OCI-LY7 (cell line): ENCODE measurements around the gene TXNL4A. TPM values are rescaled to one million over a fixed set of nuclear protein-coding genes. Genes with fewer than 3 reads are reported as not detected.
A peak's percentile ranks its signal among the peaks of the same experiment; 100 is the strongest.

ENCODE experiments used
- BruUV-seq: library from RNA; stranded (reverse); fragments of 400-500 nt; replicated peaks from 2 replicates; lab custom pipeline; 2021; lab: Mats Ljungman, UMichigan
- CTCF ChIA-PET: fragments of 300-600 bp; sonication (Branson Sonifier 250); formaldehyde crosslinking; loops from one replicate; lab custom pipeline; 2022; ENCODE audit warnings: antibody characterized with exemption; ENCODE audit not compliant: unreplicated experiment; lab: Charles Lee
- POLR2A ChIA-PET: fragments of 300-600 bp; sonication (Branson Sonifier 250); formaldehyde crosslinking; loops from one replicate; lab custom pipeline; 2022; ENCODE audit warnings: antibody characterized with exemption; lab: Charles Lee
- DNase-seq: peaks from one replicate; pipeline ENCODE4 v3.0.0-alpha.2; 2015; ENCODE audit warnings: low spot score
- H2AFZ ChIP-seq: fragments of 200-600 bp; sonication (generic), shearing (Covaris generic); 2 replicates; pipeline ENCODE4 v1.6.1; 2014; ENCODE audit warnings: mild to moderate bottlenecking, antibody characterized with exemption, low read length, moderate library complexity
- H3K27ac ChIP-seq: fragments of 200-600 bp; sonication (generic); 2 replicates; pipeline ENCODE4 v1.5.1; 2014; ENCODE audit warnings: mixed run types, low read depth, mild to moderate bottlenecking, moderate library complexity, low read length, inconsistent platforms; ENCODE audit not compliant: poor library complexity, severe bottlenecking
- H3K36me3 ChIP-seq: fragments of 200-600 bp; sonication (generic); 2 replicates; pipeline ENCODE4 v1.6.1; 2014; ENCODE audit warnings: mild to moderate bottlenecking, antibody characterized with exemption, low read length, moderate library complexity, mixed read lengths; ENCODE audit not compliant: insufficient read depth
- H3K4me1 ChIP-seq: fragments of 200-600 bp; sonication (generic); 2 replicates; pipeline ENCODE4 v1.5.1; 2014; ENCODE audit warnings: mild to moderate bottlenecking, low read length; ENCODE audit not compliant: insufficient read depth, poor library complexity, severe bottlenecking
- H3K4me2 ChIP-seq: fragments of 200-600 bp; sonication (generic); 2 replicates; pipeline ENCODE4 v1.6.1; 2014; ENCODE audit warnings: mild to moderate bottlenecking, low read length
- H3K4me3 ChIP-seq: fragments of 200-600 bp; sonication (generic); 2 replicates; pipeline ENCODE4 v1.5.1; 2014; ENCODE audit warnings: mild to moderate bottlenecking, low read depth, low read length; ENCODE audit not compliant: poor library complexity, severe bottlenecking
- H3K79me2 ChIP-seq: fragments of 200-600 bp; sonication (generic); 2 replicates; pipeline ENCODE4 v1.6.1; 2016; ENCODE audit warnings: low read depth, mild to moderate bottlenecking, low read length, moderate library complexity, mixed read lengths; ENCODE audit not compliant: insufficient read depth
- H3K9me2 ChIP-seq: fragments of 200-600 bp; sonication (generic); 2 replicates; pipeline ENCODE4 v1.6.1; 2016; ENCODE audit warnings: mild to moderate bottlenecking, low read length, mixed read lengths; ENCODE audit not compliant: insufficient read depth
- H3K9me3 ChIP-seq: fragments of 200-600 bp; sonication (generic); 2 replicates; pipeline ENCODE4 v1.6.1; 2014; ENCODE audit warnings: mild to moderate bottlenecking, mixed run types, low read length, mixed read lengths
- H4K20me1 ChIP-seq: fragments of 200-600 bp; sonication (generic); 2 replicates; pipeline ENCODE4 v1.6.1; 2014; ENCODE audit warnings: mild to moderate bottlenecking, antibody characterized with exemption, low read length, moderate library complexity, mixed read lengths; ENCODE audit not compliant: insufficient read depth
- CTCF ChIP-seq: fragments of 200-600 bp; sonication (generic); conservative IDR thresholded peaks from 2 replicates; pipeline ENCODE4 v1.5.1; 2014; ENCODE audit warnings: mild to moderate bottlenecking, antibody characterized with exemption, low read length, moderate library complexity, mixed read lengths
- EZH2phosphoT487 ChIP-seq: fragments of 200-600 bp; sonication (generic); IDR thresholded peaks from 2 replicates; pipeline ENCODE4 v1.6.1; 2018; ENCODE audit warnings: low read depth, borderline replicate concordance, mild to moderate bottlenecking, mixed run types, antibody characterized with exemption, low read length, moderate library complexity, mixed read lengths
- intact Hi-C: fragments of 100-400 bp; cut with micrococcal nuclease; formaldehyde crosslinking; loops from one replicate; pipeline ENCODE4 v1.10.0; 2022; ENCODE audit not compliant: unreplicated experiment
- total RNA-seq, 2 experiments: library from RNA; depleted of rRNA in 1 of 2; stranded (reverse); fragments of >200 nt in 1 of 2; shearing (Covaris generic) in 1 of 2; gene quantifications; 2 replicates each; pipeline ENCODE4 v1.2.3, GENCODE V29; 2014 to 2022

TXNL4A gene
- total RNA-seq, 2 experiments from 2014 or later, result 44.7 to 91.4 TPM

- CTCF ChIA-PET, result no interaction called here
- Histone ChIP-seq H3K79me2 (peaks cover 17% of the 10 kb centered on the region), H3K27ac (no peak overlapping the region), H3K4me2 (no peak overlapping the region), H2AFZ (no peak overlapping the region), H3K9me3 (no peaks in the 10 kb centered on the region), H3K9me2 (no peaks in the 10 kb centered on the region), H3K36me3 (peaks cover 7% of the 10 kb centered on the region; the same call in 1 of the 2 replicates), H3K4me1 (peaks cover 7% of the 10 kb centered on the region), H4K20me1 (peaks cover 13% of the 10 kb centered on the region), H3K4me3 (no peak overlapping the region)
- no TSS peak for BruUV-seq
- DNase-seq, result no peak
- POLR2A ChIA-PET, result interaction anchor here (0.7 kb wide), 1 partner anchor 224 kb away, joined by 3 read pairs; no protein-coding TSS in a partner anchor
- intact Hi-C loops, result no loop called here
- TF ChIP-seq CTCF (no peak), EZH2phosphoT487 (no peak)
These were observed 3.1 kb upstream of the TXNL4A start for GRCh38 chr18:79991494-79991893.

- H3K9me3 ChIP-seq, result no peaks in the 10 kb centered on the region
- peaks cover 12% of the 10 kb centered on the region for H3K4me1 ChIP-seq
- no peaks in the 10 kb centered on the region for H3K9me2 ChIP-seq
- CTCF ChIA-PET, result no interaction called here
- H3K36me3 ChIP-seq, result peaks cover 30% of the 10 kb centered on the region
- H3K4me3 ChIP-seq, result peak overlapping the region; percentile 98
- no peak for TF ChIP-seq CTCF
- TF ChIP-seq EZH2phosphoT487, result no peak
- intact Hi-C loops, result loop anchor here (2.0 kb wide), 1 partner anchor 310 kb away; the partner anchor contains the start of gene CTDP1
- H3K79me2 ChIP-seq, result peaks cover 41% of the 10 kb centered on the region
- DNase-seq, result no peak
- POLR2A ChIA-PET, result no interaction called here
- no peak overlapping the region for H2AFZ ChIP-seq
- peak overlapping the region; percentile 78 for H3K27ac ChIP-seq
- BruUV-seq, result no TSS peak
- peaks cover 23% of the 10 kb centered on the region for H4K20me1 ChIP-seq
- H3K4me2 ChIP-seq, result peak overlapping the region; percentile 87
These were observed 783 bp upstream of the TXNL4A start for GRCh38 chr18:79989195-79989497.

GRCh38 chr18:79988071-79988450, 302 bp downstream of the TXNL4A start:
- TF ChIP-seq CTCF, result peak; percentile 59
- no peak for TF ChIP-seq EZH2phosphoT487
- peak overlapping the region; percentile 76; the same call in 1 of the 2 replicates for H2AFZ ChIP-seq
- DNase-seq, result peak; percentile 69
- H4K20me1 ChIP-seq, result peaks cover 23% of the 10 kb centered on the region
- H3K4me3 ChIP-seq, result peak overlapping the region; percentile 98
- H3K36me3 ChIP-seq, result peaks cover 41% of the 10 kb centered on the region
- H3K9me3 ChIP-seq, result no peaks in the 10 kb centered on the region
- H3K4me2 ChIP-seq, result peak overlapping the region; percentile 87
- no peaks in the 10 kb centered on the region for H3K9me2 ChIP-seq
- intact Hi-C loops, result loop anchor here (1.0 to 2.0 kb wide), 2 partner anchors 45 to 309 kb away; partner anchors contain the start of gene CTDP1
- H3K79me2 ChIP-seq, result peaks cover 52% of the 10 kb centered on the region
- peaks cover 12% of the 10 kb centered on the region for H3K4me1 ChIP-seq
- peak overlapping the region; percentile 78 for H3K27ac ChIP-seq
- BruUV-seq, result no TSS peak
- ChIA-PET POLR2A (interaction anchor here (0.8 to 1.0 kb wide), 2 partner anchors 11 to 131 kb away, joined by 3 to 4 read pairs; no protein-coding TSS in a partner anchor), CTCF (no interaction called here)
